Heart left ventricle (tissue), 13 donors: ENCODE data around the gene TEX261.

Source experiments
- POLR2A ChIP-seq, 2 donors: fragments of 450-650 bp; IDR thresholded peaks; one replicate each; pipeline ENCODE4 v1.6.1; 2017; ENCODE audit warnings: antibody characterized with exemption in 2 of 2, mild to moderate bottlenecking in 2 of 2, moderate library complexity in 2 of 2
- TF ChIP-seq, protein P1 (sequence below), 12 donors: fragments of 200-600 bp; sonication (generic) in 4 of 12; IDR thresholded peaks; one replicate each; pipeline versions ENCODE4 v1.5.0 to v1.8.0; 2018 to 2022; ENCODE audit warnings: antibody characterized with exemption in 12 of 12, mild to moderate bottlenecking in 5 of 12
- donor health status: ischemic (EF 13 %, LVEDD 7.1; RV severe dilation, severe dysfunction).
- donor health status: DM: no; HTN: yes; CAD: no.
- donor health status: DM: no; HTN: no; CAD: no.
- donor health status: ischemic (EF 25% LVEDD 6.9; RV normal size, moderate dysfunction).
- donor health status: ischemic (EF 25% LVEDD 5.7; RV mildly dilated, moderate dysfunction).
- donor health status: ischemic (EF 35%, LVEDD 5.7; RV mildly dilated, moderate dysfunction).
- donor health status: nonischemic (EF 11% LVEDD 7.7; RV severe dilation, severe dysfunction).
- donor health status: DM: yes; HTN: yes; CAD: no.
- donor health status: PGD.
- donor health status: ischemic (EF 29% LVEDD 5.4; RV normal size, mild dysfunction).
- donor health status: nonischemic (EF 23%, LVEDD 6.1; RV moderate dilation, normal function).

GRCh38 chr2:71005271-71006202, 10.9 kb upstream of the TEX261 start:
- TF ChIP-seq, protein P1, sequence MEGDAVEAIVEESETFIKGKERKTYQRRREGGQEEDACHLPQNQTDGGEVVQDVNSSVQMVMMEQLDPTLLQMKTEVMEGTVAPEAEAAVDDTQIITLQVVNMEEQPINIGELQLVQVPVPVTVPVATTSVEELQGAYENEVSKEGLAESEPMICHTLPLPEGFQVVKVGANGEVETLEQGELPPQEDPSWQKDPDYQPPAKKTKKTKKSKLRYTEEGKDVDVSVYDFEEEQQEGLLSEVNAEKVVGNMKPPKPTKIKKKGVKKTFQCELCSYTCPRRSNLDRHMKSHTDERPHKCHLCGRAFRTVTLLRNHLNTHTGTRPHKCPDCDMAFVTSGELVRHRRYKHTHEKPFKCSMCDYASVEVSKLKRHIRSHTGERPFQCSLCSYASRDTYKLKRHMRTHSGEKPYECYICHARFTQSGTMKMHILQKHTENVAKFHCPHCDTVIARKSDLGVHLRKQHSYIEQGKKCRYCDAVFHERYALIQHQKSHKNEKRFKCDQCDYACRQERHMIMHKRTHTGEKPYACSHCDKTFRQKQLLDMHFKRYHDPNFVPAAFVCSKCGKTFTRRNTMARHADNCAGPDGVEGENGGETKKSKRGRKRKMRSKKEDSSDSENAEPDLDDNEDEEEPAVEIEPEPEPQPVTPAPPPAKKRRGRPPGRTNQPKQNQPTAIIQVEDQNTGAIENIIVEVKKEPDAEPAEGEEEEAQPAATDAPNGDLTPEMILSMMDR (IDR thresholded peaks at IDR 0.05) = no peak
- TF ChIP-seq POLR2A (IDR thresholded peaks at IDR 0.05) = no peak
